NCI-H1092 treated with DMSO at 0.1 percent for 48 hours (cell line): ENCODE measurements around the gene ZNF276.

ENCODE experiments used
- DNase-seq: peaks from one replicate; lab custom pipeline; 2025; lab: John Stamatoyannopoulos, UW

Gene ZNF276

DNA sequence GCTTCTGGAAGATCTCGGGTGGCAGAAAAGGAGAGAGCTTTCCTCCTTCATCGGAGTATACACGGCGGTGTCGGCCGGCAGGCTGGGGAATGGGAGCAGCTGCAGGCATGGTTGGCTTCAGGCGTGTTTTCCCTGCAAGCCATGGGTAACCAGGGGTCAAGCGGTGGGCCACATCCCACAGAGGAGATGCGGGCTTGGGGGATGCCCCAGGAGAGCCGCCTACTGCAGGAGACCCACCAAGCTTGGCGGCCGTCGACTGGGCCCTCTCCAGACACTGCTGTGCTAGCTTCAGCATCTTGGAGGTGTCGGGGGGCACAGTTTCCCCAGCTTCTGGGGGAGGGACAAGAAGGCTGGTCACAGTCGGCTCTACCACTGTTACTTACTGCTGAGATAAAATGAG, 4.8 kb upstream of the ZNF276 start:
- no peak for DNase-seq

- no peak for DNase-seq
Observed at GRCh38 chr16:89716916-89717687, 4.2 kb upstream of the ZNF276 start.

DNA sequence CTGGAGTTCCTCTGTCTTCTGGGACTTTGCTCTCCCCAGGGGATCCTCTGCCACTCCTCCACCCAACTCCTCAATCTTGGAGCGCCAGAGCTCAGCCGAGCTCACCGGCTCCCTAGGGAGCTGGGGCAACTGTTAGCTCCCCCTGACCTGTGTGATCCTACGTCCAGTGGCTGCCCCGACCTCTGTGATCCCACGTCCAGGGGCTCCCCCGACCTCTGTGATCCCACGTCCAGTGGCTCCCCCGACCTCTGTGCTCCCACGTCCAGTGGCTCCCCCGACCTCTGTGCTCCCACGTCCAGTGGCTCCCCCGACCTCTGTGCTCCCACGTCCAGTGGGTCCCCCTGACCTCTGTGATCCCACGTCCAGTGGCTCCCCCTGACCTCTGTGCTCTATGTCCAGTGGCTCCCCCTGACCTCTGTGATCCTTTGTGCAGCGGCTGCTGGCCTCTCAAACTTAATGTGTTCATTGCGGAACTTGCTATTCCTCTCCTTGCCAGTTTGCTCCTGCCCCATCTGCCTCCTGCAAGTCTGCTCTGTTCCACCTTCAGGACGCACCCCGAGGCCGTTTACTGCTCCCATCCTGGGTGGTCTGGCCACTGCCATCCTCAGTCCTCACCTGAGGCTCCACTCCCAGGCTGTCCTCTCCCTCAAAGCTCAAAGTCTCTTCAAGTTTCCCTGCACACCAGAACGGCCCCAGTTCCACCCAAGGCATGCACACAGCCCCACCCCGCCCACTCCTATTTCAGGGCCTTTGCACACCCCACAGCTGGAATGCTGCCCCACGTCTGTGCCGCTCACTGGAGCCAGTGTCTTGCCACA, 3.4 kb upstream of the ZNF276 start:
- no peak for DNase-seq

- DNase-seq, result peak; percentile 51
Observed at GRCh38 chr16:89720551-89720812, 855 bp upstream of the ZNF276 start.

GRCh38 chr16:89721546-89722391, 432 bp downstream of the ZNF276 start:
- no peak for DNase-seq

GRCh38 chr16:89722392-89723278, 1.3 kb downstream of the ZNF276 start:
- DNase-seq, result no peak

GRCh38 chr16:89723279-89724250, 2.2 kb downstream of the ZNF276 start:
- DNase-seq, result no peak

DNA sequence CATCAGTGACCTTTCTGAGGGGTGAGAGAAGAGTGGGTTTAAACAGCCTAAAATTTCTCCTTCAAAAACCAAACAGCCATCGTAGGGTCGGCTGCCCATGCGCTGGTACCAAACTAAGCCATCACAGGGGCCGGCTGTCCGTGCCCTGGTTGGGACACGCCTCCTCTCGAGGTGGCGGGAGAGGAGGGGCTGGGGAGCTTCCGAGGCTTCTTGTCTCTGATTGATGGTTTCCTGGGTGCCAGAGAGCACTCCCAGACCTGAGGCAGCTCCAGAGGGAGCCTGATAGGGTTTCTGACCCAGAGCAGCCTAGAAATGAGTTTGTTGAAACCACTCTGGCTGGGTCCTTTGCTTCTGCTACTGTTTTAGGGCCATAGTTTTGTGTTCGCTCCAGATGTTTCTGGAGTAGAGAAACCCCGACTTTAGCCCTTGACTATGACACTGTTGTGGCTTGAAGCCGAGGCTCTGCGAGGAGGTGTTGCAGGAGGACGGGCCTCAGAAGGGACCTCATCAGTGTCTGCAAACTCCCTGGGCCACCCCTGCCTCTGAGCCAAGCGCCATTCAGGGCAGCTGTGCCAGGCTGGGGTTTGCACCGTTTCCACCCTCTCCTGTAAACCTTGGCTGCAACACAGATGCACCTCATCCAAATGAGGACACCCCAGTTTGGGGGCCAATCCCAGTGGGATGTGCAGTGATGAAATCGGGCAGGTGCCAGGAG, 6.2 kb downstream of the ZNF276 start:
- DNase-seq, result no peak

GRCh38 chr16:89729293-89729692, 8.0 kb downstream of the ZNF276 start:
- DNase-seq, result no peak

- DNase-seq, result no peak
Observed at GRCh38 chr16:89729863-89730593, 8.7 kb downstream of the ZNF276 start.

- DNase-seq, result no peak
Observed at GRCh38 chr16:89730610-89731234, 9.4 kb downstream of the ZNF276 start.

DNA sequence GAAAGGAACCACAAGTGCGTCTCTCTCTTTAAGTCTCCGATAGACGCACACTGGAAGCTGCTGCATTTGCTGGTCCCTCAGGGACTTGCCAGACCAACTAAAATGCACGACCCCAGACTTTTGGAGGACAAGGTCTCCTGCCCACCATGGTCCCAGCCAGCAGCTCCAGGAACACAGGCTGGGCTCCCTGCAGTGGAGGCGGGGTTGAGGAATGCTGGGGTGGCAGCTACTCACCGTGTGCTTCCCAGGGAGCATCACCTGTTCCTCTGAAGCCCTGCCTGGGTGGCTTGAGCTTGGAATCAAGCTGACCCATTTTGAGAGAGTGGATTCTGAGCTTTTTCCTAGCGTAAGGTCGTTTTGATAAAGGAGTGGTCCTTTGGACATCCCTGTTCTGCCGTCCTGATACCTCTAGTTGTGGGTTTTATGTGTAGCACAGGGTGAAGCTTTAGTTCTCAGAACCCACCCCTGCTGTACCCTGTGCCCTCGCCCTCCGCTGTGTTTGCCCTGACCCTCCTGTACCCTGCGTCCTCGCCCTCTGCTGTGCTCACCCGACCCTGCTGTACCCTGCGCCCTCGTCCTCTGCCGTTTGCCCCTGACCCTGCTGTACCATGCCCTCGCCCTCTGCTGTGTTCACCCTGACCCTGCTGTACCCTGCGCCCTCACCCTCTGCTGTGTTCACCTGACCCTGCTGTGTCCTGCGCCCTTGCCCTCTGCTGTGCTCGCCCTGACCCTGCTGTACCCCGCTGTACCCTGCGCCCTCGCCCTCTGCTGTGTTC, 11.0 kb downstream of the ZNF276 start:
- no peak for DNase-seq

- no peak for DNase-seq
Observed at GRCh38 chr16:89732918-89733242, 11.5 kb downstream of the ZNF276 start.

DNA sequence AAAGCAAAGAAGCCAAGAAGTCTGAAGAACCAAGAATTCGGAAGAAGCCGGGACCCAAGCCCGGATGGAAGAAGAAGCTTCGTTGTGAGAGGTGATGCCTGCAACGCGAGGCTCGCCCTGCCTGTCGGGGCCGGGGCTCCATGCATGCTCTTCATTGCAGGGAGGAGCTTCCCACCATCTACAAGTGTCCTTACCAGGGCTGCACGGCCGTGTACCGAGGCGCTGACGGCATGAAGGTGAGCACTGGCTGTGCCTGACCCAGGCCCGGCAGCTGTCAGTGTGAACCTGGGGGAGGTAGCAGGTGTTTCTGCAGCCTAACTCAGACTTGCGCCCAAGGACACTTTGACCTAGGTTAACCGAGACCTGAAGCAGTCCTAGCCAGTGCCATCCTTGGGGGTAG, 12.0 kb downstream of the ZNF276 start:
- no peak for DNase-seq

- no peak for DNase-seq
Observed at GRCh38 chr16:89733792-89734191, 12.5 kb downstream of the ZNF276 start.

DNA sequence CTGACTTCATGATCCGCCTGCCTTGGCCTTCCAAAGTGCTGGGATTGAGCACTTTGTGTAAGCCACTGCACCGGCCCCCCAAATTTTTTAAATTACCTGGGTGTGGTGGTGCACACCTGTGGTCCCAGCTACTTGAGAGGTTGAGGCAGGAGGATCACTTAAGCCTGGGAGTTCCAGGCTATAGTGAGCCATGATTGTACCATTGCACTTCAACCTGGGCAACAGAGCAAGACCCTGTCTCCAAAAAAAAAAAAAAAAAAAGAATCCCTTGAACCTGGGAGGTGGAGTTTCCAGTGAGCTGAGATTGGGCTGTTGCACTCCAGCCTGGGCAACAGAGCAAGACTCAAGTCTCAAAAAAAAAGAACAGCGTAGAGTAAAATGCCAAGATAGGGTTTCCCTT, 15.2 kb downstream of the ZNF276 start:
- DNase-seq, result no peak

- no peak for DNase-seq
Observed at GRCh38 chr16:89737341-89738071, 16.2 kb downstream of the ZNF276 start.

DNA sequence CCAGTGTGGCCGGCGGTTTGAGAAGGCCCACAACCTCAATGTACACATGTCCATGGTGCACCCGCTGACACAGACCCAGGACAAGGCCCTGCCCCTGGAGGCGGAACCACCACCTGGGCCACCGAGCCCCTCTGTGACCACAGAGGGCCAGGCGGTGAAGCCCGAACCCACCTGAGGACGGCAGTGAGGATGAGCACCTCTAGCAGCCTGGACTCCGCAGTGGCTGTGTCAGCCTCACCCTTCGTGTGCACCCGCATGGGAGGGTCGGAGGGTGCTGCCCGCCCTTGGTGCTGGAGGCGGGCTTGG, 16.7 kb downstream of the ZNF276 start:
- DNase-seq, result no peak
